HepG2 (cell line): ENCODE data around the gene FBXO9. TPM values are rescaled to one million over a fixed set of nuclear protein-coding genes. Genes with fewer than 3 reads are reported as not detected.

ENCODE experiments used
- ATAC-seq: fragments of 200-7000 bp; cut with Tn5 transposase; 3 replicates; pipeline ENCODE4 v1.9.1; 2020; ENCODE audit warnings: mild to moderate bottlenecking, moderate library complexity
- BruUV-seq: library from RNA; stranded (reverse); fragments of 400-500 nt; replicated peaks from 2 replicates; lab custom pipeline; 2021; lab: Mats Ljungman, UMichigan
- CTCF ChIA-PET: fragments of 300-600 bp; formaldehyde crosslinking; extraction: SDS; loops from one replicate; lab custom pipeline; 2021; ENCODE audit warnings: low total read pairs, inconsistent platforms, low intra/inter-chr PET ratio; lab: Yijun Ruan, JAX
- POLR2A ChIA-PET: fragments of 350-600 bp; sonication (Branson Sonifier 250); formaldehyde crosslinking; loops from one replicate; lab custom pipeline; 2020; ENCODE audit warnings: antibody characterized with exemption, inconsistent platforms; lab: Yijun Ruan, JAX
- DNase-seq: peaks from one replicate; pipeline ENCODE4 v3.0.0-alpha.2; 2015; ENCODE audit warnings: low spot score
- FAIRE-seq: peaks from 3 replicates; lab custom pipeline; 2011; peaks lifted over from hg19 to GRCh38; lab: Jason Lieb, UNC
- H2AFZ ChIP-seq: one replicate; pipeline ENCODE4 v1.6.1; 2011; ENCODE audit warnings: low read length, inconsistent platforms
- H3K27ac ChIP-seq: fragments of 300-600 bp; 3 replicates; pipeline ENCODE4 v1.8.0; 2011; ENCODE audit warnings: mixed run types, mild to moderate bottlenecking, mixed read lengths, low read length, inconsistent platforms; ENCODE audit not compliant: insufficient read depth; ENCODE audit errors: extremely low read length
- H3K27me3 ChIP-seq, 2 experiments: fragments of 200-600 bp in 1 of 2; 2 replicates in 1 of 2; 3 replicates in 1 of 2; pipeline versions ENCODE4 v1.6.0 to v1.8.0; 2011; ENCODE audit warnings: low read length in 2 of 2, mild to moderate bottlenecking in 2 of 2, moderate library complexity in 2 of 2, inconsistent platforms in 1 of 2; ENCODE audit not compliant: insufficient read depth in 2 of 2, control insufficient read depth in 1 of 2
- H3K36me3 ChIP-seq, 2 experiments: fragments of 200-600 bp in 1 of 2; replicated peaks in 1 of 2; 2 replicates in 1 of 2; 3 replicates in 1 of 2; pipeline versions ENCODE4 v1.5.1 to v1.8.0; 2011; ENCODE audit warnings: low read length in 2 of 2, inconsistent platforms in 1 of 2; ENCODE audit not compliant: insufficient read depth in 2 of 2, control insufficient read depth in 1 of 2
- H3K4me1 ChIP-seq: 2 replicates; pipeline ENCODE4 v1.5.1; 2012; ENCODE audit warnings: low read length, inconsistent platforms; ENCODE audit not compliant: insufficient read depth
- H3K4me2 ChIP-seq: 2 replicates; pipeline ENCODE4 v1.6.0; 2011; ENCODE audit warnings: low read depth, low read length, inconsistent platforms
- H3K4me3 ChIP-seq, 3 experiments: fragments of 200-600 bp in 1 of 3; sonication (generic), shearing (Covaris generic) in 1 of 3; replicated peaks in 1 of 3; 2 replicates each; pipeline ENCODE4 v1.5.1; 2011 to 2016; ENCODE audit warnings: low read length in 3 of 3, inconsistent platforms in 2 of 3, low read depth in 2 of 3, mild to moderate bottlenecking in 2 of 3, control low read depth in 1 of 3, mixed read lengths in 1 of 3; ENCODE audit not compliant: insufficient read depth in 1 of 3
- H3K79me2 ChIP-seq: one replicate; pipeline ENCODE4 v1.6.1; 2011; ENCODE audit warnings: low read length, inconsistent platforms; ENCODE audit not compliant: insufficient read depth
- H3K9ac ChIP-seq: 2 replicates; pipeline ENCODE4 v1.6.0; 2011; ENCODE audit warnings: mild to moderate bottlenecking, low read depth, low read length, inconsistent platforms; ENCODE audit not compliant: insufficient read depth
- H3K9me3 ChIP-seq: 2 replicates; pipeline ENCODE4 v1.5.1; 2012; ENCODE audit warnings: mild to moderate bottlenecking, low read length
- H4K20me1 ChIP-seq: 2 replicates; pipeline ENCODE4 v1.6.0; 2011; ENCODE audit warnings: inconsistent platforms, mild to moderate bottlenecking, low read length, moderate library complexity; ENCODE audit not compliant: insufficient read depth
- CBFB ChIP-seq: sonication (generic); formaldehyde crosslinking; IDR thresholded peaks from 2 replicates; pipeline ENCODE4 v1.4.0; 2020; ENCODE audit warnings: missing genetic modification reagents
- FOXA1 ChIP-seq, 2 experiments: fragments of 450-650 bp in 1 of 2; sonication (generic) in 1 of 2; formaldehyde crosslinking in 1 of 2; IDR thresholded peaks; 2 replicates each; pipeline versions ENCODE4 v1.4.0 to v1.6.1; 2016 to 2020; ENCODE audit warnings: missing genetic modification reagents in 1 of 2
- FOXJ3 ChIP-seq: sonication (generic); formaldehyde crosslinking; IDR thresholded peaks from 2 replicates; pipeline ENCODE4 v1.4.0; 2020; ENCODE audit warnings: missing genetic modification reagents, mild to moderate bottlenecking, borderline replicate concordance
- MBNL3 ChIP-seq: fragments of 250-450 bp; sonication (Bioruptor Pico); conservative IDR thresholded peaks from 2 replicates; pipeline ENCODE4 v1.8.0; 2022; ENCODE audit warnings: mild to moderate bottlenecking, inconsistent platforms
- NFYC ChIP-seq: IDR thresholded peaks from 2 replicates; pipeline ENCODE4 v1.6.1; 2016; ENCODE audit warnings: missing genetic modification reagents, missing compliant biosample characterization
- POLR2AphosphoS5 ChIP-seq: IDR thresholded peaks from 2 replicates; pipeline ENCODE4 v1.6.1; 2012; ENCODE audit warnings: low read depth, low read length
- SIN3B ChIP-seq: fragments of 150-350 bp; IDR thresholded peaks from 2 replicates; pipeline ENCODE4 v1.6.1; 2014; ENCODE audit warnings: low read length
- ZC3H13 ChIP-seq: sonication (generic); formaldehyde crosslinking; IDR thresholded peaks from 2 replicates; pipeline ENCODE4 v1.8.1; 2023; ENCODE audit warnings: mild to moderate bottlenecking, missing genetic modification reagents, moderate library complexity
- ZFP36L1 ChIP-seq: sonication (generic); formaldehyde crosslinking; IDR thresholded peaks from 2 replicates; pipeline ENCODE4 v1.8.0; 2022; ENCODE audit warnings: mild to moderate bottlenecking, missing genetic modification reagents, moderate library complexity
- ZNF484 ChIP-seq: sonication (generic); formaldehyde crosslinking; IDR thresholded peaks from 2 replicates; pipeline ENCODE4 v1.5.1; 2020; ENCODE audit warnings: mild to moderate bottlenecking, low read depth, missing genetic modification reagents, borderline replicate concordance
- ZNF605 ChIP-seq: sonication (generic); formaldehyde crosslinking; IDR thresholded peaks from 2 replicates; pipeline ENCODE4 v1.8.0; 2022; ENCODE audit warnings: mild to moderate bottlenecking, missing genetic modification reagents
- ZNF776 ChIP-seq: sonication (generic); formaldehyde crosslinking; IDR thresholded peaks from 2 replicates; pipeline ENCODE4 v1.4.0; 2020; ENCODE audit warnings: mild to moderate bottlenecking, missing genetic modification reagents
- ZNF782 ChIP-seq: sonication (generic); formaldehyde crosslinking; IDR thresholded peaks from 2 replicates; pipeline ENCODE4 v1.4.0; 2020; ENCODE audit warnings: missing genetic modification reagents, mild to moderate bottlenecking, borderline replicate concordance
- WGBS: methylation state at CpG from one replicate; pipeline ENCODE4 v1.1.6; 2017; ENCODE audit warnings: low lambda C conversion rate; 5-methylcytosine and 5-hydroxymethylcytosine counted together
- in situ Hi-C: cut with HindIII; loops from 2 replicates; pipeline ENCODE4 v1.10.0; 2017; ENCODE audit warnings: low pct_unique_long_range_greater_than_20kb; ENCODE audit not compliant: extremely low pct_ligation_motif_present
- intact Hi-C: fragments of 100-400 bp; cut with micrococcal nuclease; formaldehyde crosslinking; loops from one replicate; pipeline ENCODE4 v1.10.0; 2022; ENCODE audit not compliant: unreplicated experiment
- polyA plus RNA-seq, 8 experiments: library from polyadenylated mRNA; depleted of rRNA in 3 of 8; stranded (reverse) in 7 of 8; unstranded in 1 of 8; fragments of >200 nt; fragmentation: Illumina TruSeq in 4 of 8; extraction: Trizol in 4 of 8; gene quantifications; 2 replicates each; pipeline versions ENCODE4 v1.2.1 to v1.2.3, GENCODE V29; 2011 to 2016; ENCODE audit warnings: low read depth in 4 of 8, missing spikeins in 1 of 8, mixed read lengths in 1 of 8; ENCODE audit not compliant: insufficient read depth in 1 of 8
- total RNA-seq, 5 experiments: library from RNA; depleted of rRNA; stranded (reverse); fragments of >200 nt; fragmentation: Illumina TruSeq; extraction: Trizol; gene quantifications; 2 replicates each; pipeline ENCODE4 v1.2.3, GENCODE V29; 2016; ENCODE audit warnings: low read depth in 1 of 5
- TF ChIP-seq, protein P1 (sequence below): sonication (generic); formaldehyde crosslinking; IDR thresholded peaks from 2 replicates; pipeline ENCODE4 v1.4.0; 2020; ENCODE audit warnings: mild to moderate bottlenecking, low read depth, missing genetic modification reagents
- TF ChIP-seq, protein P2 (sequence below): sonication (generic); formaldehyde crosslinking; IDR thresholded peaks from 2 replicates; pipeline ENCODE4 v1.4.0; 2020; ENCODE audit warnings: missing genetic modification reagents, borderline replicate concordance
- TF ChIP-seq, protein P3 (sequence below): sonication (generic); formaldehyde crosslinking; IDR thresholded peaks from 2 replicates; pipeline ENCODE4 v1.4.0; 2020; ENCODE audit warnings: missing genetic modification reagents

Gene FBXO9
- total and polyA plus RNA-seq, 2 of the 13 experiments (the other 11 are each of a cell fraction or from before 2014, with no cell fraction given), result 64.3 to 98.4 TPM

DNA sequence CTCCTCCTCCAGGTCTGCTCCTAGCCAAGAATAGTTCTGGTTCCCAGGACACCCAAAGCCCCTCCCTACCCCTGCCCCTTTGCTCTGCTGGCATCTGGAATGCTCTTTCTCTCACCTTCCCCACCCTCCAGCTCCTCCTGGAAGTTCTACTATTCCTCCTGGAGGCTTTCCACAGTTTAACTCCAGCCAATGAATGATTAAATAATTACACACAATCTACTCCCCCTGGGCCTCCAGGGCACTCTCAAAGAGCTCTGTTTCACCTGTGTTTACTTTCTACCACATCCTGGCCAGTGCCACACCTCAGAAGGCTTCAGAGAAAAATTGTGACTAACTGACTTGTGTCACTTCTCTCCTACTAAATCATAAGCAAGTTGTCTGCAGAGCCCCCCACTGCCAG, 47.2 kb downstream of the FBXO9 start (continued):
- TF ChIP-seq, protein P1, sequence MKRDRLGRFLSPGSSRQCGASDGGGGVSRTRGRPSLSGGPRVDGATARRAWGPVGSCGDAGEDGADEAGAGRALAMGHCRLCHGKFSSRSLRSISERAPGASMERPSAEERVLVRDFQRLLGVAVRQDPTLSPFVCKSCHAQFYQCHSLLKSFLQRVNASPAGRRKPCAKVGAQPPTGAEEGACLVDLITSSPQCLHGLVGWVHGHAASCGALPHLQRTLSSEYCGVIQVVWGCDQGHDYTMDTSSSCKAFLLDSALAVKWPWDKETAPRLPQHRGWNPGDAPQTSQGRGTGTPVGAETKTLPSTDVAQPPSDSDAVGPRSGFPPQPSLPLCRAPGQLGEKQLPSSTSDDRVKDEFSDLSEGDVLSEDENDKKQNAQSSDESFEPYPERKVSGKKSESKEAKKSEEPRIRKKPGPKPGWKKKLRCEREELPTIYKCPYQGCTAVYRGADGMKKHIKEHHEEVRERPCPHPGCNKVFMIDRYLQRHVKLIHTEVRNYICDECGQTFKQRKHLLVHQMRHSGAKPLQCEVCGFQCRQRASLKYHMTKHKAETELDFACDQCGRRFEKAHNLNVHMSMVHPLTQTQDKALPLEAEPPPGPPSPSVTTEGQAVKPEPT (CRISPR knock-in tag), result no peak
- TF ChIP-seq, all 625 proteins: peak for 43

DNA sequence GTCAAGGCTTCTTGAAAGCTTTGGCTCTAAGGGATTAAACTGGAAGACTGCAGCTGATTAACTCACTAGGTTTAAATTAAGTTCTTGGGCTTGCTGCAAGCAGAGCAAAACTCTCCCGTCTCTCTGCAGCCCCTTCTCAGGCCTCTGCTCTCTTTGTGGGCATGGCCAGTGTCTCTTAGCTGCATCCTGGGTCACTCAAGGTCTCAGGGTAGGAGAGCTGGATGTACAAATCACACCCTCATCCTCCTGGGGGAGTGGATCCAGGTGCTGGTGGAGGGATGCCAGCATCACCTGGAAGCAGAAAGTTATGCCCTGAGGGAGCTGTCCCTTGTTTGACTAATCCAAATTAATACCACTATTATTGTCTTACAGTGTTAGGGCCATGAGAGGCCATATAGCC, 47.7 kb downstream of the FBXO9 start:
- no peaks in the 10 kb centered on the region for H3K79me2 ChIP-seq
- no peaks in the 10 kb centered on the region for H3K27me3 ChIP-seq
- peaks cover 63% of the 10 kb centered on the region for H3K4me1 ChIP-seq
- peaks cover 9% of the 10 kb centered on the region; the same call in 1 of the 2 replicates for H3K9me3 ChIP-seq
- no peak for FAIRE-seq
- CTCF ChIA-PET, result no interaction called here
- no TSS peak for BruUV-seq
- in situ Hi-C loops (no loop called here), intact Hi-C loops (loop anchor here (10.0 kb wide), 1 partner anchor 192 kb away; no protein-coding TSS in a partner anchor)
- no peaks in the 10 kb centered on the region for H3K36me3 ChIP-seq
- no peaks in the 10 kb centered on the region for H4K20me1 ChIP-seq
- H3K4me2 ChIP-seq, result peak overlapping the region; percentile 52
- H3K9ac ChIP-seq, result no peak overlapping the region; the same call in 1 of the 2 replicates
- no peak overlapping the region for H3K4me3 ChIP-seq
- peak overlapping the region; percentile 13 for H3K27ac ChIP-seq
- peak; percentile 29 for ATAC-seq
- POLR2A ChIA-PET, result interaction anchor here (0.8 to 2.4 kb wide), 3 partner anchors 22 to 118 kb away, joined by 3 to 13 read pairs (median 4); partner anchors contain the start of gene GSTA4
- no peak overlapping the region for H2AFZ ChIP-seq
- DNase-seq, result no peak
- WGBS, result 14% methylated on average over 1 of the region's 1 CpG
- TF ChIP-seq, protein P2, sequence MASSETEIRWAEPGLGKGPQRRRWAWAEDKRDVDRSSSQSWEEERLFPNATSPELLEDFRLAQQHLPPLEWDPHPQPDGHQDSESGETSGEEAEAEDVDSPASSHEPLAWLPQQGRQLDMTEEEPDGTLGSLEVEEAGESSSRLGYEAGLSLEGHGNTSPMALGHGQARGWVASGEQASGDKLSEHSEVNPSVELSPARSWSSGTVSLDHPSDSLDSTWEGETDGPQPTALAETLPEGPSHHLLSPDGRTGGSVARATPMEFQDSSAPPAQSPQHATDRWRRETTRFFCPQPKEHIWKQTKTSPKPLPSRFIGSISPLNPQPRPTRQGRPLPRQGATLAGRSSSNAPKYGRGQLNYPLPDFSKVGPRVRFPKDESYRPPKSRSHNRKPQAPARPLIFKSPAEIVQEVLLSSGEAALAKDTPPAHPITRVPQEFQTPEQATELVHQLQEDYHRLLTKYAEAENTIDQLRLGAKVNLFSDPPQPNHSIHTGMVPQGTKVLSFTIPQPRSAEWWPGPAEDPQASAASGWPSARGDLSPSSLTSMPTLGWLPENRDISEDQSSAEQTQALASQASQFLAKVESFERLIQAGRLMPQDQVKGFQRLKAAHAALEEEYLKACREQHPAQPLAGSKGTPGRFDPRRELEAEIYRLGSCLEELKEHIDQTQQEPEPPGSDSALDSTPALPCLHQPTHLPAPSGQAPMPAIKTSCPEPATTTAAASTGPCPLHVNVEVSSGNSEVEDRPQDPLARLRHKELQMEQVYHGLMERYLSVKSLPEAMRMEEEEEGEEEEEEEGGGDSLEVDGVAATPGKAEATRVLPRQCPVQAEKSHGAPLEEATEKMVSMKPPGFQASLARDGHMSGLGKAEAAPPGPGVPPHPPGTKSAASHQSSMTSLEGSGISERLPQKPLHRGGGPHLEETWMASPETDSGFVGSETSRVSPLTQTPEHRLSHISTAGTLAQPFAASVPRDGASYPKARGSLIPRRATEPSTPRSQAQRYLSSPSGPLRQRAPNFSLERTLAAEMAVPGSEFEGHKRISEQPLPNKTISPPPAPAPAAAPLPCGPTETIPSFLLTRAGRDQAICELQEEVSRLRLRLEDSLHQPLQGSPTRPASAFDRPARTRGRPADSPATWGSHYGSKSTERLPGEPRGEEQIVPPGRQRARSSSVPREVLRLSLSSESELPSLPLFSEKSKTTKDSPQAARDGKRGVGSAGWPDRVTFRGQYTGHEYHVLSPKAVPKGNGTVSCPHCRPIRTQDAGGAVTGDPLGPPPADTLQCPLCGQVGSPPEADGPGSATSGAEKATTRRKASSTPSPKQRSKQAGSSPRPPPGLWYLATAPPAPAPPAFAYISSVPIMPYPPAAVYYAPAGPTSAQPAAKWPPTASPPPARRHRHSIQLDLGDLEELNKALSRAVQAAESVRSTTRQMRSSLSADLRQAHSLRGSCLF (CRISPR knock-in tag), result no peak
- TF ChIP-seq MBNL3 (CRISPR knock-in tag), result no peak
- no peak for TF ChIP-seq CBFB (CRISPR knock-in tag)
- no peak for TF ChIP-seq ZC3H13 (CRISPR knock-in tag)
- no peak for TF ChIP-seq POLR2AphosphoS5
- TF ChIP-seq ZNF484 (CRISPR knock-in tag), result no peak
- 0 out of 2 replicates have a peak, but pooled peaks have one; percentile 1 for TF ChIP-seq FOXJ3 (CRISPR knock-in tag)
- 0 out of 2 replicates have a peak, but pooled peaks have one; percentile 43 for TF ChIP-seq ZNF605 (CRISPR knock-in tag)
- TF ChIP-seq ZNF776, result no peak
- no peak for TF ChIP-seq NFYC (CRISPR knock-in tag)
- TF ChIP-seq FOXA1 (IDR thresholded peaks at IDR 0.05), result no peak
- TF ChIP-seq FOXA1 (CRISPR knock-in tag; IDR thresholded peaks at IDR 0.05), result no peak
- no peak for TF ChIP-seq SIN3B
- no peak for TF ChIP-seq ZNF782 (CRISPR knock-in tag)
- TF ChIP-seq, protein P3, sequence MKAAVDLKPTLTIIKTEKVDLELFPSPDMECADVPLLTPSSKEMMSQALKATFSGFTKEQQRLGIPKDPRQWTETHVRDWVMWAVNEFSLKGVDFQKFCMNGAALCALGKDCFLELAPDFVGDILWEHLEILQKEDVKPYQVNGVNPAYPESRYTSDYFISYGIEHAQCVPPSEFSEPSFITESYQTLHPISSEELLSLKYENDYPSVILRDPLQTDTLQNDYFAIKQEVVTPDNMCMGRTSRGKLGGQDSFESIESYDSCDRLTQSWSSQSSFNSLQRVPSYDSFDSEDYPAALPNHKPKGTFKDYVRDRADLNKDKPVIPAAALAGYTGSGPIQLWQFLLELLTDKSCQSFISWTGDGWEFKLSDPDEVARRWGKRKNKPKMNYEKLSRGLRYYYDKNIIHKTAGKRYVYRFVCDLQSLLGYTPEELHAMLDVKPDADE (CRISPR knock-in tag), result no peak
- TF ChIP-seq ZFP36L1 (CRISPR knock-in tag), result no peak
